NCI-H1105 (cell line): ENCODE measurements around the gene EDN3.
A peak's percentile ranks its signal among the peaks of the same experiment; 100 is the strongest.
"Not testable (repeated sequence)": the region's sequence is repeated elsewhere in the genome, so short reads cannot be mapped to it uniquely, and the experiment has no call there.

ENCODE experiments used
- DNase-seq: peaks from one replicate; lab custom pipeline; 2025; lab: John Stamatoyannopoulos, UW

The EDN3 gene

DNA sequence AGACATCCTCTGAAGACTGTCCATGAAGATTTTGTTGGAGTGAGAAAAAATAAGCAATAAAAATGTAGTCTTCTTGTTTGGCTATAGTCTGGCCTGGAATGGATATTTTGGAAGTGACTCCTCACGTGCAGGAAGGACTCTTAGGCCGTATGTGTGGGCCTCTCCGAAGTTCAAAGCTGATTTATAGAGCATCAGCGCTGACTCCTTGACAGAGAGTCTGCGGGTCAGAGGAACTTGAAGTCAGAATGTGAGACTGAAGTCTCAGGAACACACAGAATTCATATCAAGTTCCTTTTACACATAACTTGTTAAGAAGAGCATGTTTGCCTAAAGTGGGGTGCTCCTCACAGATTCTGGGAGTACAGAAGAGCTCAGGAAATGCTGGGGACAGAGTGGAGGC is 36.1 kb downstream of the EDN3 start:
- no peak for DNase-seq

DNA sequence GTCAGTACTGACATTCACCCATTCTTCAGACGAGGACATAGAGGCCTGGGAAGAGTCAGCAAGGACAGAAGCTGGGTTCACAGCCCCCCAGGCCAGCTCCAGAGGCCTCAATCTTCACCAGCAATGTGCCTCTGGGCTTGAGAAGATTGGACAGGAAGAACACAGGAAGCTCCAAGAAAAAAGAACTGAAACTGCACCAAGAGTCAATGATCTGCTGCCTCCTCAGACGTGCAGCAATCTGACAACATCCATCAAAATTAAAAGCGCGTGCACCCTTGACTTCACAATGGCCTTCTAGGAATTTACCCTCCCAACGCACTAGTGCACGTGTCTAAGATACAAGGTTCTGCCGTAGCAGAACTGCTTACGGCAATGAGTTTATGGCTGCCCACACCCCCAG is 38.0 kb downstream of the EDN3 start:
- not testable (repeated sequence) for DNase-seq

DNA sequence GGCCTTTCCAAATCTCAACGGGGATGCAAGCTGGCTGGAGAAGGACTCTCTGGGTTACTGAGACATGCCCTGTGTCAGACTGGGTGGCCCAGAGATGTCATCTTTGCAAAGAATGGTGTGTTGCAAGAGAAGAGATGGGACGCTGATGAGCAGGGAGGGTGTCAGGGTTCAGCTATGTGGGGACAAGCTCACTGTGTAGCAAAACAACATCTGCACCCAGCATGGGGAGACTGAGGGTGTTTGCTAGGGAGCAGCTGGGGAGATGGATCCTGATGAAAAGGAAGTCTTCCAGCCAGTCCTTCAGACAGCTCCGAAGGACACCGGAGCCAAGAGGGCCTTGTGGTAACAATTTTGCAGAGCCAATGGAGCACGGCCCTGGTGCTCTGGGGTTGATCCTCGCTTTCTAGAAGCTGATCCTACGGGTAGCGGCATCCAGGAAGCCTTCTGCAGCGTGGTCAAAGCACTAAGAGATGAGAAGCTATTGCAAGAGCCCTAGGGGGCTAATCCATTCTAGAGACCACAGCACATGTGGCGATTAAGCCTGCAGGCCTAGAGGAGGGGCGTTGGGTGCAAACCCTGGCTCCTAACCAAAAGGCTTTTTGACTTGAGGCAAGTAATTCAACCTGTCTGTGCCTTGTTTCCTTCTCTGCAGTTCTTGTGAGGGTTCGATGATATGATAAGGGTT is 39.9 kb downstream of the EDN3 start:
- no peak for DNase-seq

DNA sequence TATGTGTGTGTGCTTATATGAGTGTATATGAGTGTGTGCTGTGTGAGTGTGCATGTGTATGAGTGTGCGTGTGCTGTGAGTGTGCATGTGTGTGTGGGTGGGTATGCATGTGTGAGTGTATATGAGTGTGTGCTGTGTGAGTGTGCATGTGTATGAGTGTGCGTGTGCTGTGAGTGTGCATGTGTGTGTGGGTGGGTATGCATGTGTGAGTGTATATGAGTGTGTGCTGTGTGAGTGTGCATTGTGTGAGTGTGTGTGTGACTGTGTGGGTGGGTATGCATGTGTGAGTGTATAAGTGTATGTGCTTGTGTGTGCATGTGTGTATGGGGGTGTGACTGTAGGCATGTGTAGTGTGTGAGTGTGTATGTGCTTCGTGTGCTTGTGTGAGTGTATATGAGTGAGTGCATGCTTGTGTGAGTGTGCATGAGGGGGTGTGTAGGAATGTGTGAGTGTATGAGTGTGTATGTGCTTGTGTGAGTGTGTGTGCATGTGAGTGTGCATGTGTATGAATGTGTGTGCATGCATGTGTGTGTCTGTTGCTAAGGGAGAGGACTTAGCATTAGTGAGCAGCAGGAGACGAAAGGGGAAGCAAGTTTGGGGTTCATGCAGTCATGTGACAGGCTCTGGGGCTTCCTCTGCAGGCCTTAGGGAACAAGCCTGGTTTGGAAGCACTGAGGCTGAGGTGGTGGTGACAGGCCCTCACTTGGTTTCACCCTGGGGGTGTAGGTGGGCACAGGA is 41.0 kb downstream of the EDN3 start:
- DNase-seq: not testable (repeated sequence)

DNA sequence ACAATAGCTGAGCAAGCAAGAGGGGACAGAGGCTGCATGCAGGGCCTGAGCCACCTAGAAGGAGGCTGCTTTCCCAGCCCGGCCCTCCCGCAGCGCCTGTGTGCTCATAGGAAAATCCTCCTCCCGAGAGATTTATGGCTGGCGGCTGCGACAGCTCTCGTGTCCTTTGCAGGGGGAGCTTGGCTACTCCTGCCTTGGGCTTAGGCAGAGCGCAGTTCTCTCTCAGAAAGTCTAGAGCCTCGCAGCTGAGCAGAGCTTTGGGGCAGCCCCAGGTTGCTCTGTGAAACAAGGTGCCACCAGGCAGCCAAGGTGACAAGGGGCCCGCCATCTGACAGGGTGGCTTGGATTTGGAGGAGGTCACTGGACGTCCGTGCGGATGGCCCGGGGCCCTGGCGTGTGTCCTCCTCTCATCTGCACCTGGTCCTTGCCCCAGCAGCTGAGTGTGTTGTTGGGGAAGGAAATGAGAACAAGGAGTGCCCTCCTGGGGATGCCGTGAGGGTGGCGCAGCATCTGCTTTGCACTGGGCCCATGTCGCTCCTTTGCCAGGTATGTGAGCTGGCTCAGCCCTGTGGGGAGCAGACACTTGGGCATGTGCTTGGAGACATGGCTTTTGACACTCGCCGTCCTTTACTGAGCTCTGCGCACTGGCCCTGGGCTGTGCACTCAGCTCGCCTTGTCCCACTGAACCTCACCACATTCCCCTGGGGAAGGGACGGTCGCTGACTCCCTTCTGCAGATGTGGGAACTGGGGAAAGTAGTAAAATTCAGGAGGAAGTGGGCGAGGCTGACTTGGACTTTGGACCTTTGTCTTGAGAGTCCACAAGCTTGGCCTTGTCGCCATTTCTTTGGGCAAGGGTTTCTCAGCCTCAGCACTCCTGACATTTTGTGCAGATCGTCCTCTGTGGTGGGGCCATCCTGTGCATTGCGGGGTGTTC is 41.9 kb downstream of the EDN3 start:
- no peak for DNase-seq

DNA sequence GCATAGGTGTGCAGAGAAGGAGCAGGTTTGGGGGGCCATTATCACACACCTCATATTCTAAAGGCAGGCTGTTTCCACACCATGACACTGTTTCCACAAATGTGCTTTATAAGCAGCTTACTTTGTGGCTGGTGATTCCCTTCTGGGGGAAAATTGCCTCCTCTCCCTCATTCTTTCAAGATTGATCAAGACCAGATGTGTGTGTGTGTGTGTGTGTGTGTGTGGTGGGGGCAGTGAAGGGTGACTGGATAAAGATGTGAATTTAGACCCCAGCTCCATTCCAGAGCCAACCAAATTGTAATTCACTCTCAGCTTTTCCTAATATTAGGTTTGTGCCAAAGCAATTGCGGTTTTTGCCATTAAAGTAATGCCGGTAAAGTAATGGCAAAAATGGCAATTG is 45.6 kb downstream of the EDN3 start:
- DNase-seq: no peak

DNA sequence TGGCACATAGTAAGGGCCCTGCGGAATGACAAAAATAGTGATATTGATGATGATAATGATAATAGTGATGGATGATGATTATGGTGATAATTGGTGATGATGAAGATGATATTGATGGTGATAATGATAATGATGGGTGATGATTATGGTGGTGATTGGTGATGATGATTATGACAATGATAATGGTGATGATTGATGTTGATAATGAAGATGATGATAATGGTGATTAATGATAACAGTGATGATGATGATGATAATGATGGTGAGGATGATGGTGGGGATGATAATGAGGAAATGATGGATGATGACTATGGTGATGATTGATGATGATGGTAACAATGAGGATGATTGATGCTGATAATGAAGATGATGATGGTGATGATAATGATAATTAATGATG is 48.9 kb downstream of the EDN3 start:
- no peak for DNase-seq

DNA sequence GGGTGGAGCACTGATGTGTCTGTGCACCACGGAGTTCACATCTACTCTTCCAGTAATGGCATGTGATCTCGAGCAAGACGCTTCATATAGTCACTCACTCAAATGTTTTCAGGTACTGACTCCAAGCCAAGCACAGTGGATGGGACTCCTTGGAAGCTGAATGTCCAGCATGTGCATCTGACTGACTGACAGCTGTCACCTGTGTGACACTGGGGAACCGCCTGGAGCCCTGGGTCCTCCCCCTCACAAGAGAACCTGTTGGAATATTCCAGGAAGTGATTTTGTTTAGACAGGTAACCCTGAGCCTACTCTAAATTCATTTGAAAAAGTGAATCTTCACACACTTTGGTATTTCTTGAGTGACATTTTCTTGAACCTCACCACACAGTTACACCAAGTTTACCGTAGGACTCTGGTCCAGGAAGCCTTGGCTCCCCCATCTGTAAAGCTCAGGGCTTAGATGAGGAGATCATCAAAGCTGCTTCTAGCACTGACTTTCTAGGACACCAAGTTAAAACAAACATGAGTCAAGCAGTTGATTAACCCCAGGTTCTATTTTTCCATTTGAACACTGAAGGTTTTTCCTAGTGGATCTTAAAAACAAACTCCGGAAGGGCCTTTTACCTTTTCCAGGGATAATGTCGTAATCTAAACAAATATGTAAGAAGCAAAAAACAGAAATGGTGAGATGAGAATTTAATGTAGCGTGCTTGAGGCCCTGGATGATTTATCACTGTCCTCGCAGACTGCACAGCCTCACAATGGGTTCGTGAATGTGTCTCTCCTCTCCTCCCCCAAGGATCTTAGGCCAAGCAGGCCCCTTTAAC is 50.1 kb downstream of the EDN3 start:
- no peak for DNase-seq

DNA sequence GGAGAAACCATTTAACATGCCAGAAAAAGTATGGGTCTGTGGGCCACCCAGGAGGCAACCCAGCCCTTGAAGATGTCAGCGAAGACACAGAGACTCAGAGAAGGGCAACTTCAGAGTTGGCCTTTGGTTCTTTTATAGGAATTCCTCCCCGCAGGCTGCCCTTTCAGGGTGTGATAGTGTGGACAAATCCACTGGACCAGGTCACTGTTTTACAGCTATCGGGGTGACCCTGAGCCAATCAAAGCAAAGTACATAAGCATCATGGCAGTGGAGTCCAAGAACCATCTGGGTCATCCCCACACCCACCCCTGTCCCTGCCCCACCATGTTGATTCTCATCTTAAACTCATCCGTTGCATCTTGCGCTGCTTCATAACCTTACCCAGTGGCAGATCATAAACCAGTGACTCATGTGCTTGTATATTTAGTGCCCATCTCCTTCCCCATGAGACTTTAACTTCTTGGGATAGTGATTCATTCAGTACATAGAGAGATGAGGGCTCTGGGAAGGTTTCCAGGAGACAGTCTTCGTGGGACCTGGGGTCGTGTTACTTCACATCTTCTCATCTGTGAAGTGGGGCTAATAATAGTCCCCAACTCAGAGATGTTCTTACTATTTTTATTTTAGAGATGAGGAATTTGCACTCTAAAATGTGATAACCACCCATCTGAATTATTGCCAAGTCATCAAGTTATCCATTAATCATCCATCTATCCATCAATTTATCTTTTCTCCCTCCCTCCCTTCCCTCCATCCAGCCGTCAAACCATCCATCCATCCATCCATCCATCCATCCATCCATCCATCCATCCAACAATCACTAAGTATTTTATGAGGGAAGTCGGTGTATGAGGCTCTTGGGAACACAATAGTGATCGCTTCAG is 51.0 kb downstream of the EDN3 start:
- no peak for DNase-seq

DNA sequence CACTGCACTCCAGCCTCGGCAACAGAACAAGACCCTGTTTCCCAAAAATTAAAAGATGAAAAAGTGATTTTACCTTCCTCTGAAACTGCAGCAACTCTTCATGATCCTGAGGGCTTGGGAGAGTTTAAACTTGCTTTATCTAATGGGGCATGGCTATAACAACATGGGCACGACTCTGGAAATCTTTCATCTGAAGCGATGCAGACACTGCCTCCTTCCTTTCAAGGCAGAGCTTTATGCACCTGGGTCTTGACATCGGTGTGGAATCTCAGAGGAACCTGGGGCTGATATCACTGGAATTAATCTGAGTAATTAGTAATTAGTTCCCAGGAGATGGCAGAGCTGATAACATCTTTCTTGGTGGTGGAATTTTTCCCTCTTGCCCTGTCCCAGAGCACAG is 52.1 kb downstream of the EDN3 start:
- DNase-seq: no peak

DNA sequence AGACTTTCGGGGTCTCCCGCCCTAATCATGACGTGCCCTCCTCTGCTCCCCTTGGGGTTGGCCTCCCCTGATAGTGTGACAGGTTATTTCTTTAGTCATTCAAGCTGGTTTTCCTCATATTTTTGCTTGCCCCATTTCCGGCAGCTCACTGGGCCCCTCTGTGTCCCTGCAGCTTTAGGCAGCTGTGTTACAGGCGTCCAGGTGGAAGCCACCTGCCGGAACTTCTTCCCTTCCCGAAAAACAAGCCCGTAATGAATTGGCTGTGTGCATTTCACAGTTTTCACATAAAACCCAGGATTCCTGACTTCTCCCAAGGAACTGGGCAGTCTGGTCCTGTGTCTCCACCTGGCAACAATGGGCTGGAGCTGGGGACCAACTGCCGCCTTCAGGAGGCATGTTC is 52.6 kb downstream of the EDN3 start:
- DNase-seq: no peak

DNA sequence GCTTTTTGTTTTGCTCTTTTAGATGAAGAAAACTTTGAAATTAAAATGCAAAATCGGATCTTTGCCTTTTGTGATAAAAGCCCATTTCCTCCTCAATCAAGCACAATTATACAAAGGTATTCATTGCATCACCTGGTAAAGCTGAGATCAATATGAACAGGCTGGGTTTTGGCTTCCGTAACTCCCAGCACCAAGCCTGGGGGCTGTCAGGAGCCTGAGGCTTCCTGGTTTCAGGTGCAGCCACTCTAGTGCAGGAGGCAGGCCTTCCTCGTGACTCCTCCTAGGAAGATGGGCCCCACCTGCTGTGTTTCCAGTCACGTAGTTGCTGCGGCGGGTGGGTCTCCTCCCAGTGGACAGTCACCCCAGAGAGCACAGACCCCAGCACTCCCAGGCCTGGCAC is 54.0 kb downstream of the EDN3 start:
- no peak for DNase-seq

DNA sequence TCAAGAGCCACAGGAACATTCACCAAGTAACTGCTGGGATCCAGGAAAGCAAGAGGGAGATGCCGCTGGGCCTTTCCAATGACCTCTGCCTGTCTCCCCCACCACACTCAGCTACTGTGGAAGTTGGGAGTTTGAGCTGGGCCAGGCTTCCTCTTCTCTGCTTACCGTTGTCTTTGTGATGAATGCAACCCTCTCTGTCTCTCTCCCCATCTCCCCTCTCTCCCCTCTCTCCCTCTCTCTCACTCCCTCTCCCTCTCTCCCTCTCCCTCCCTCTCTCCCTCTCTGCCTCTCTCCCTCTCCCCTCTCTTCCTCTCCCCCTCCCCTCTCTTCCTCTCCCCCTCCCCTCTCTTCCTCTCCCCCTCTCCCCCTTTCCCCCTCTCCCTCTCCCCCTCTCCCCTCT is 54.8 kb downstream of the EDN3 start:
- DNase-seq: no peak

DNA sequence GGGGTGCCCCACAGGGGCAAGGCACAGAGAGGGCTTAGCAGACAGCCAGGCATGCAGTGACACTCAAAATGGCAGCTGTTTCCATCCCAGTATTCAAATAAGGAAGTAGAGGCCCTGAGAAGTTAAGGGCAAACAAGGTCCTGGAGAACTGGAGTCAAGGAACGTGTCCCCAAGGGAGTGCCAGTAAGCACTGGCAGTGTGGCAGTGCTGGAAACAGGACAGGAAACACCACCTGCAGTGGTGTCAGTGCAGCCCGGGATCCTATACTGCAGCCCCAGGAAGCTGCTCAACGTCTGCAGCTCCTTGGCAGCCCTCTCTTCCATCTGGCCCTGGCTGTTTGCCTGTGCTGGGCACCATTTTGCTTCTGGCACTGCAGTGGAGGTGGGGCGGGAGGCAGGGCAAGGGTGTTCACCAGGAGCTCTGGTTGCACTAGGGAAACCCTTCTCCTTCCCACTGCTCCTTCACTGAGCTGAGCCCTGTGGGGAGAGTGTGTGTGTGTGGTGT is 56.3 kb downstream of the EDN3 start:
- DNase-seq: no peak

DNA sequence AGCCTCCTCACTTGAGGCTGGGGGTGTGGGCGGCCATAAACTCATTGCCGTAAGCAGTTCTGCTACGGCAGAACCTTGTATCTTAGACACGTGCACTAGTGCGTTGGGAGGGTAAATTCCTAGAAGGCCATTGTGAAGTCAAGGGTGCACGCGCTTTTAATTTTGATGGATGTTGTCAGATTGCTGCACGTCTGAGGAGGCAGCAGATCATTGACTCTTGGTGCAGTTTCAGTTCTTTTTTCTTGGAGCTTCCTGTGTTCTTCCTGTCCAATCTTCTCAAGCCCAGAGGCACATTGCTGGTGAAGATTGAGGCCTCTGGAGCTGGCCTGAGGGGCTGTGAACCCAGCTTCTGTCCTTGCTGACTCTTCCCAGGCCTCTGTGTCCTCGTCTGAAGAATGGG is 58.4 kb downstream of the EDN3 start:
- DNase-seq: not testable (repeated sequence)

DNA sequence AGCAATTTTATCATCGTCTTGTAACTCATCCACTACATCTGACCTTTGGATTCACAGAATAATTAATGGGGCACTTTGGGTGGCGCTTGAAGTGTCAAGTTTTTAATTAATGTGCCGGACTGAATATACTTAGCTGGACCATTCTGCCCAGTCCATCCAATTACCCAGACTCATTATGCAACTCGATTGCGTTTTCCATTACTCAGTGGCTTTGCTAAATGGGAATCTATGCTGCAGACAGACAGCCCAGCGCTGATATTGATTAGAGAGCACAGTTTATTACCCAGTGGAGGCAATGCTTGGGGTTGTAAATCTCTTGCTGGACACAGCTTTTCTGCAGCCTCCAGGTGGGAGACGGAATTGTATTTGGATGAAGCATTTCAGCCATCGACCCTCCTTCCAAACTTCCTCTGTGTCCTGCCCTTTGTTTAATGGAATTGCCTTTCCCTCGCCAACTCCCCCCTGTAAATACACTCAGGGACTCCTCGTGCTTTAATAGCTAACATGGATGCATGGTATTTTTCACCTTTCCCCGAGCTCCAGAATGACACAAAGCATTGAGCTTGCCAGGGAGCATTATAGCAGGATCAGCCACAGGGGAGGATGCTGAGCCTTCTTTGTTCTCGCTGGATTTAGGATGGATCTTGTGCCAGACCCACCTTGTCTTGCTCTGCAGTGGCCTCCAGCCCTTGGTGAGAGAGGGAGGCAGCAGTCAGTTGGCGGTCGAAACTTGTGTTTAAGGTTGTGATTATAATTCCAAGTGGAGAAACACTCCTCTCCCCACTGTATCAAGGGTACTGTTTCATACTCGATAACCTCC is 59.7 kb downstream of the EDN3 start:
- DNase-seq: no peak

DNA sequence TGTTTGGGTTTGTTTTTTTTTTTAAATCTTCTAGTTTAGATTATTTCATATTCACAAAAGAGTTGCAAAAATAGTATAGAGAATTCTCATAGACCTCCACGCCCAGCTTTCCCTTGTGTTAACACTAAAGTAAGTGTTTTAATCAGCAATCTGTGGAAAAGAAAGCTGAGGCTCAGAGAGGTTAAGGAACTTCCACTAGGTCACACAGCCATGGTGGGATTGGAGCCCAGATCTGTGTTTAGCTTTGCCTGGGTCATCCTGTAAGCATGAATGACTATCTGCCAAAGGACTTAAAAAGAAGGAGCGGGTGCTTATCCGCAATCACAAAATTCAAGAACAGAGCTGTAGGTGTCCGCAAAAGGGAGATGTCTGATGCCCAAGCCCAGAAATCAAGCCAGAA is 60.5 kb downstream of the EDN3 start:
- DNase-seq: no peak

DNA sequence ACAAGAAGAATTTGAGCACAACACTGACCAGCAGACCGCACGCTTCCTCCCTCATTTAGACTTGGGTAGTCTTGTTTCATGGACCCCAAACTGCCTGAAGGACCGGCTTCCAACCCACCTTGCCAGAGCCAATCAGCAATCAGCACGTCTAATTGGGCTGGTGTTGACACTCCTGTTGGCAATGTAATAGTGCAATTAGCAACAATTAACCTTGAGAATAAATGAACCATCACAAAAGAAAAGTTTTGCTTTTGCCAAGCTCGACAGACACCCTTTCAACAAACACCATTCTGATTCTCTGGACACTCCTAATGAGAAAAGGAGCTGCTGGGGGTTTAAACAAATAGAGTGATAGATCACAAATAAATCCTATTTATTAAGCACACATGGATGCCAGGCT is 61.0 kb downstream of the EDN3 start:
- peak; percentile 51 for DNase-seq

DNA sequence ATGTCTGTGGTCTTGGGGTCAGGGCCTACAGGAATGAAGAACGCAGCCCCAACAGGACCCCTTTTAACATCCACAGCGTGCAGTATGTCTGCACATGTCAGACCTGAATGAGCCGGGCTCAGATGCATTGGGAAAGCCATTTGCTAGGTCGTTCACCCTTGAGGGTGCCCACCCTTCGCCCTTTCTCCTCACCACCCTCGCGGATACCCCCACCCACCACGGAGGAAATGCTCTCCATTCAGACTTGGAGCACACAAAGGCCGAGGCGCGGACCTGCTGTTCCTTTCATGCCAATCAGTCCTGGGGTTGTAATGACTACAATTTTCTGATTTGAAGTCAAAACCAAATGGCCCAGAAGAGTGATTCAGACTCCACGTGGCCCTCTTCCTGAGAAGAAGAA is 62.7 kb downstream of the EDN3 start:
- DNase-seq: no peak

DNA sequence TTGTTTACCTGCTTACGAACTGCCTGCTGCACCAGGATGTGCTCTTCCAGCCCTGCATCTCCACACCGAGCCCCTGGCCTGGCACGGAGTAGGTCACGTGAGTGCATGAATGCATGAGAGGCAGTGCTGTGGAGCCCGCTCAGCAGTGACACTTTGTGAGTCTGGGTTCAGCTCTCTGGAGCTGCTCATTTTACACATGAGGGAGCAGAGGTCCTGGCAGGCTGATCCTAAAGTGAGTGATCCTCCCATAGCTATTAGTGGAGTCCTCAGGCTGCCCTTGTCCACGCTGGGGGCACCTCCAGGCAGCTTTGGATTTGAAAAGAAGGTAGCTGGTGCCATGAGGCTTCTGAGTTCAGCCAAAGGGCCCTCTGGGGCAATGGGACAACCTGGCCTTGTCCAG is 64.2 kb downstream of the EDN3 start:
- DNase-seq: no peak
